Progenitor cell of endocrine pancreas (in vitro differentiated cells): ENCODE data around the gene C6orf120. TPM values are rescaled to one million over a fixed set of nuclear protein-coding genes. Genes with fewer than 3 reads are reported as not detected.

Source experiments
- DNase-seq: peaks from one replicate; pipeline ENCODE4 v3.0.0; 2021; ENCODE audit warnings: low spot score; ENCODE audit not compliant: unreplicated experiment
- H3K27ac Mint-ChIP-seq: 2 replicates; pipeline ENCODE4 v1.8.0; 2021; ENCODE audit warnings: mild to moderate bottlenecking, moderate library complexity, mixed read lengths
- H3K27me3 Mint-ChIP-seq: 2 replicates; pipeline ENCODE4 v1.8.0; 2021; ENCODE audit warnings: mixed read lengths
- H3K36me3 Mint-ChIP-seq: 2 replicates; pipeline ENCODE4 v1.8.0; 2022; ENCODE audit warnings: mixed read lengths; ENCODE audit not compliant: insufficient read depth
- H3K4me1 Mint-ChIP-seq: 2 replicates; pipeline ENCODE4 v1.8.0; 2021; ENCODE audit warnings: low read depth, mixed read lengths
- H3K4me3 Mint-ChIP-seq: 2 replicates; pipeline ENCODE4 v1.8.0; 2021; ENCODE audit warnings: low read depth, mild to moderate bottlenecking, moderate library complexity, mixed read lengths
- H3K9me3 Mint-ChIP-seq: 2 replicates; pipeline ENCODE4 v1.8.0; 2021; ENCODE audit warnings: low read depth, mixed read lengths
- total RNA-seq: library from RNA; stranded (reverse); gene quantifications from 2 replicates; pipeline ENCODE4 v1.2.1, GENCODE V29; 2021
- TF ChIP-seq, protein P1 (sequence below): fragments of 200-600 bp; sonication (generic); IDR thresholded peaks from one replicate; pipeline ENCODE4 v1.5.0; 2021; ENCODE audit warnings: antibody characterized with exemption, mild to moderate bottlenecking; ENCODE audit not compliant: unreplicated experiment

The C6orf120 gene
- total RNA-seq, 1 donor from 2014 or later = 25.3 TPM

DNA sequence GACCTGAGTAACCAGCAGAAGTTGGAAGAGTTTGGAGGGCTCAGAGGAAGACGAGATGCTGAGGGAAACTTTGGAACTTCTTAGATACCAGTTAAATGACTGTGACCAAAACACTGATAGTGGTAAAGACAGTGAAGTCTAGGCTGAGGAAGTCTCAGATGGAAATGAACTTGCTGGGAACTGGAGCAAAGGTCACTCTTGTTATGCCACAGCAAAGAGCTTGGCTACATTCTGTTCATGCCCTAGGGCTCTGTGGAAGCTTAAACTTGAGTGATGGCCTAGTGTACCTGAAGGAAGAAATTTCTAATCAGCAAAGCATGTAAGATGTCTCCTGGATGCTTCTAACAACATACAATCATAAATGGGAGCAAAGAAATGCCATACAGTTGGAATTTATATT, 24.8 kb upstream of the C6orf120 start:
- no peaks in the 10 kb centered on the region for H3K27me3 Mint-ChIP-seq
- no peak overlapping the region for H3K27ac Mint-ChIP-seq
- DNase-seq = no peak
- H3K36me3 Mint-ChIP-seq = peaks cover 50% of the 10 kb centered on the region
- H3K4me3 Mint-ChIP-seq = no peak overlapping the region
- TF ChIP-seq, protein P1, sequence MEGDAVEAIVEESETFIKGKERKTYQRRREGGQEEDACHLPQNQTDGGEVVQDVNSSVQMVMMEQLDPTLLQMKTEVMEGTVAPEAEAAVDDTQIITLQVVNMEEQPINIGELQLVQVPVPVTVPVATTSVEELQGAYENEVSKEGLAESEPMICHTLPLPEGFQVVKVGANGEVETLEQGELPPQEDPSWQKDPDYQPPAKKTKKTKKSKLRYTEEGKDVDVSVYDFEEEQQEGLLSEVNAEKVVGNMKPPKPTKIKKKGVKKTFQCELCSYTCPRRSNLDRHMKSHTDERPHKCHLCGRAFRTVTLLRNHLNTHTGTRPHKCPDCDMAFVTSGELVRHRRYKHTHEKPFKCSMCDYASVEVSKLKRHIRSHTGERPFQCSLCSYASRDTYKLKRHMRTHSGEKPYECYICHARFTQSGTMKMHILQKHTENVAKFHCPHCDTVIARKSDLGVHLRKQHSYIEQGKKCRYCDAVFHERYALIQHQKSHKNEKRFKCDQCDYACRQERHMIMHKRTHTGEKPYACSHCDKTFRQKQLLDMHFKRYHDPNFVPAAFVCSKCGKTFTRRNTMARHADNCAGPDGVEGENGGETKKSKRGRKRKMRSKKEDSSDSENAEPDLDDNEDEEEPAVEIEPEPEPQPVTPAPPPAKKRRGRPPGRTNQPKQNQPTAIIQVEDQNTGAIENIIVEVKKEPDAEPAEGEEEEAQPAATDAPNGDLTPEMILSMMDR = no peak
- peaks cover 9% of the 10 kb centered on the region for H3K4me1 Mint-ChIP-seq
- H3K9me3 Mint-ChIP-seq = peaks cover 9% of the 10 kb centered on the region

DNA sequence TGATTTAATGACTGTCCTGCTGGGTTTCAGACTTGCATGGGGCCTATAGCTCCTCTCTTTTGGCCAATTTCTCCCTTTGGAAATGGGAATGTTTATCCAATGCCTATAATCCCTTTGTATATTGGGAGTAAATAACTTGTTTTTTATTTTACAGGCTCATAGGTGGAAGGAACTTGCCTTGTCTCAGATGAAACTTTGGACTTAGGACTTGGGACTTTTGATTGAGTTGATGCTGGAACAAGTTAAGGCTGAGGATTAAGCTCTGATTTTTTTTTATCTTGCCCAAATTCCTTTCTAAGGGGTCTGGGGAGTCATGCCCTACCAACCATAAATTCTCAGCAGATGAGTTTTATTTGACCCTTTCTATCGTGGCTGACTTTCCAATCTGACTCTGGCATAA, 23.6 kb upstream of the C6orf120 start:
- DNase-seq = no peak
- Mint-ChIP-seq H3K27me3 (no peaks in the 10 kb centered on the region), H3K4me3 (no peak overlapping the region), H3K9me3 (peaks cover 9% of the 10 kb centered on the region), H3K36me3 (peaks cover 55% of the 10 kb centered on the region), H3K27ac (no peak overlapping the region), H3K4me1 (peaks cover 9% of the 10 kb centered on the region)
- TF ChIP-seq, protein P1 = no peak

DNA sequence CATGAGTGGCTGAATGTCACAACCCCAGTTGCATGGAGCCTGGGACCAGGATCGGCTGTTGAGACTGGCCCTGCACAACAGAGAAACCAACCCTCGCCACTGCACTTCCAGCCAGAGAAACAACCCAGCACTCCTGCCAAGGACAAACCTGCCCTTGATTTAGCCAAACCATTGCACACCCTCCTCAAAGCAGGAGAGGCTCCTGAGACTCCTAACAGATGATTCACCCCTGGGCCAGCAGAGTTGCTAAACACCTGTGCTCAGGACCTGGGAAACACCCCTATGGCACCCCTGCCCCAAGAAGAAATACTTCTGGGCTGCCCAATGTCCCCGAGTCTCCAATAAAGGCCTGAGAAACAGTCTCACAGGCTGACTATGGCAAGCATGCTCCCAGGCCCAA, 17.9 kb upstream of the C6orf120 start:
- H3K4me1 Mint-ChIP-seq = peaks cover 1% of the 10 kb centered on the region
- peaks cover 69% of the 10 kb centered on the region for H3K36me3 Mint-ChIP-seq
- H3K9me3 Mint-ChIP-seq = peaks cover 32% of the 10 kb centered on the region
- no peak overlapping the region for H3K27ac Mint-ChIP-seq
- TF ChIP-seq, protein P1 = no peak
- no peaks in the 10 kb centered on the region for H3K27me3 Mint-ChIP-seq
- no peak overlapping the region for H3K4me3 Mint-ChIP-seq
- DNase-seq = no peak

GRCh38 chr6:169685860-169686259, 16.1 kb upstream of the C6orf120 start:
- H3K27ac Mint-ChIP-seq = no peak overlapping the region
- no peak overlapping the region for H3K4me3 Mint-ChIP-seq
- no peaks in the 10 kb centered on the region for H3K4me1 Mint-ChIP-seq
- H3K27me3 Mint-ChIP-seq = no peaks in the 10 kb centered on the region
- H3K36me3 Mint-ChIP-seq = peaks cover 69% of the 10 kb centered on the region
- no peak for DNase-seq
- H3K9me3 Mint-ChIP-seq = peaks cover 34% of the 10 kb centered on the region
- TF ChIP-seq, protein P1 = no peak

DNA sequence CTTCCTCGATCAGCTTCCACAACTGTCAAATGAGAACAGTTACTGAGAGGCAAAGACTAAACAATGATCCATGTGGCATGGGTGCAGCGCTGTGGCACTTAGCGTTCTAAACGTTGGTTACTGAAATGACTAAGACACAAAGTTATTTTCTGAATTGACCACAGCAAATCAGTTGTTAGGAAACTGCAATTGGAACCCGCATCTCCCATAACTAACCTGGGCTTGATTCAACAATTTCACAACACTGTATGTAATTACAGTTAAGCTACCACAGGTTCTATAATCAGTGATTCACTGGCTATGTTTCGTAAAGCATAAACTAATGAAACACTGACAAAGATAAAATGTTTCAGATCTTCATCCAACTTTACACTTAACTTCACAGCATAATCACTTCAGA, 12.6 kb upstream of the C6orf120 start:
- peaks cover 64% of the 10 kb centered on the region for H3K36me3 Mint-ChIP-seq
- DNase-seq = no peak
- peaks cover 36% of the 10 kb centered on the region for H3K9me3 Mint-ChIP-seq
- no peak overlapping the region for H3K27ac Mint-ChIP-seq
- H3K4me3 Mint-ChIP-seq = no peak overlapping the region
- no peaks in the 10 kb centered on the region for H3K4me1 Mint-ChIP-seq
- H3K27me3 Mint-ChIP-seq = no peaks in the 10 kb centered on the region
- TF ChIP-seq, protein P1 = no peak
